Muscle of leg (tissue), 11 donors: ENCODE data around the gene NUMB. TPM values are rescaled to one million over a fixed set of nuclear protein-coding genes. Genes with fewer than 3 reads are reported as not detected.

Source experiments
- DNase-seq: peaks from one replicate; pipeline ENCODE4 v3.0.0; 2013
- H3K27ac ChIP-seq: one replicate; pipeline ENCODE4 v1.5.1; 2013; ENCODE audit warnings: mild to moderate bottlenecking, low read length, control low read depth
- H3K27me3 ChIP-seq: one replicate; pipeline ENCODE4 v1.6.1; 2013; ENCODE audit warnings: low read length; ENCODE audit not compliant: control insufficient read depth, insufficient read depth
- H3K36me3 ChIP-seq: one replicate; pipeline ENCODE4 v1.6.1; 2013; ENCODE audit warnings: low read length; ENCODE audit not compliant: control insufficient read depth, insufficient read depth
- H3K4me1 ChIP-seq: one replicate; pipeline ENCODE4 v1.6.1; 2013; ENCODE audit warnings: low read length; ENCODE audit not compliant: control insufficient read depth, insufficient read depth
- H3K4me3 ChIP-seq: one replicate; pipeline ENCODE4 v1.5.1; 2013; ENCODE audit warnings: low read length, control low read depth
- H3K9me3 ChIP-seq: replicated peaks from 2 replicates; pipeline ENCODE4 v1.6.1; 2013; ENCODE audit warnings: low read depth, low read length; ENCODE audit not compliant: control insufficient read depth
- WGBS: methylation state at CpG from one replicate; pipeline ENCODE4 v1.1.5; 2013; ENCODE audit warnings: missing lambda C conversion rate; ENCODE audit not compliant: insufficient coverage; 5-methylcytosine and 5-hydroxymethylcytosine counted together
- polyA plus RNA-seq, 8 donors: library from polyadenylated mRNA; unstranded; fragments of 120-200 nt; gene quantifications; one replicate each; pipeline versions ENCODE4 v1.2.1 to v1.2.3, GENCODE V29; 2013; ENCODE audit warnings: inconsistent platforms in 1 of 8, low replicate concordance in 1 of 8; ENCODE audit not compliant: insufficient read length in 8 of 8, insufficient read depth in 1 of 8
- total RNA-seq: library from RNA; stranded (reverse); fragments of 120-200 nt; gene quantifications from one replicate; pipeline ENCODE4 v1.2.4, GENCODE V29; 2013

The NUMB gene
- total and polyA plus RNA-seq, 9 donors = 15.1 to 38.7 (median 29.8) TPM

DNA sequence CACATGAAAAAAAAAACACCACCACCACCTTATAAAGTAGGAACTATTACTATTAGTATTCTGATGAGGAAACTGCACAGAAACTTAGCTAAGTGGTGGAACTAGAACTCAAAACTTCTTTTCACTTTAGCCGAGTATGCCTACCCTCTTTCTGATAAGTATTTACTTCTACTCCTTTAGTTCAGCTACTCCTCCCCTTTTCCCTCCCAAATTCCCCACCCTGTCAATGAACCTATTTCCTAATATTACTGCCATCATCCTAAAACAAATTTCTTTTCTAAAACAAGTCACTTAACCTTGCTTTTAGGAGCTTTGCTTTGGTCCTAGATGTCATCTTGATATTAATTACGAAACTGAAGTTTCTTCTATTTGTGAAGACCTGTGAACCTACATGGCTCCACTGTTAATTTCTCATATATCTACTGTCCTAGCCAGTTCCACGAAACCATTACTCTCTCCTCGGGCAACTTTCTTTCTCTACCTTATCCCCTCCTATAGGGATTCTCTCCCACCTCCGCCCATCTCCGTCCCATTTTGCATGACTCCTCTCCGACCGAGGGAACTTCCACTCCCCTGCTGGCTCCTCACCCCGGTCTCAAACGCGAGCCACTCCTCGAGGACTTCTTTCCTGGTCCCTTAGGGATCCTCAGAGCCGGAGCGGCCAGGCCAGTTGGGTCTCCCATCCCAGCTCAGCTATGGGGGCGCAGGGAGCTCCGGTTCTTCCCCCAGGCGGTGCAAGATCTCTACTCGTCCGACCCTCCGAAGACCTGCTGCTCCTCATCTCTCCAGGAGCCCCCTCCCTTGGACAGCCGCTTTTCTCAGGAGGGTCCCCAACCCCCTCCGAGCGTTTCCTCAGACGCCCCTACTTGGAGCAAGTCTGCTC, 1.1 kb downstream of the NUMB start:
- no peaks in the 10 kb centered on the region for H3K36me3 ChIP-seq
- no peaks in the 10 kb centered on the region for H3K9me3 ChIP-seq
- peak; percentile 40 for DNase-seq
- H3K27ac ChIP-seq = peak overlapping the region; percentile 82
- H3K4me3 ChIP-seq = peak overlapping the region; percentile 82
- H3K27me3 ChIP-seq = no peaks in the 10 kb centered on the region
- peaks cover 12% of the 10 kb centered on the region for H3K4me1 ChIP-seq
- WGBS = 3% methylated on average over 22 of the region's 24 CpGs

DNA sequence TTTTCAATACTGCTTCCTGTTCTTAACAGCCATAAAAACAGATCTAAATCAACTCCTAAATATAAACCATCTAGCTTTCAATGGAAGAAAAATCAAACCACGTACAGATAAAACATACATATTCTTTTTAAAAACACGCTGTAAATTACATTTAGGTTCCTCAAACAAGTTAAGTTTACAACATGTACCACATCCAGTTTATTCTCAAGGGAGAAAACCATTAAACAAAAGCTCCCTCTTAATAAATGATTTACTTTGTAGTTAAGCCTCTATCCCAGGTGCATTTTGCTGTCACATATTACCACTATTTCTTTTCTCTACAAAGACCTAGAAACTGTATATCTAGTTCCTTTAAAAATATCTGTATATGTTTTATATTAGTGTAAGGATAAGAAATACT, 3.1 kb downstream of the NUMB start:
- Histone ChIP-seq H3K4me1 (peaks cover 9% of the 10 kb centered on the region), H3K36me3 (no peaks in the 10 kb centered on the region), H3K4me3 (no peak overlapping the region), H3K27me3 (no peaks in the 10 kb centered on the region), H3K9me3 (no peaks in the 10 kb centered on the region), H3K27ac (no peak overlapping the region)
- no peak for DNase-seq
- no CpG with 5 or more reads among the region's 2 CpGs for WGBS

DNA sequence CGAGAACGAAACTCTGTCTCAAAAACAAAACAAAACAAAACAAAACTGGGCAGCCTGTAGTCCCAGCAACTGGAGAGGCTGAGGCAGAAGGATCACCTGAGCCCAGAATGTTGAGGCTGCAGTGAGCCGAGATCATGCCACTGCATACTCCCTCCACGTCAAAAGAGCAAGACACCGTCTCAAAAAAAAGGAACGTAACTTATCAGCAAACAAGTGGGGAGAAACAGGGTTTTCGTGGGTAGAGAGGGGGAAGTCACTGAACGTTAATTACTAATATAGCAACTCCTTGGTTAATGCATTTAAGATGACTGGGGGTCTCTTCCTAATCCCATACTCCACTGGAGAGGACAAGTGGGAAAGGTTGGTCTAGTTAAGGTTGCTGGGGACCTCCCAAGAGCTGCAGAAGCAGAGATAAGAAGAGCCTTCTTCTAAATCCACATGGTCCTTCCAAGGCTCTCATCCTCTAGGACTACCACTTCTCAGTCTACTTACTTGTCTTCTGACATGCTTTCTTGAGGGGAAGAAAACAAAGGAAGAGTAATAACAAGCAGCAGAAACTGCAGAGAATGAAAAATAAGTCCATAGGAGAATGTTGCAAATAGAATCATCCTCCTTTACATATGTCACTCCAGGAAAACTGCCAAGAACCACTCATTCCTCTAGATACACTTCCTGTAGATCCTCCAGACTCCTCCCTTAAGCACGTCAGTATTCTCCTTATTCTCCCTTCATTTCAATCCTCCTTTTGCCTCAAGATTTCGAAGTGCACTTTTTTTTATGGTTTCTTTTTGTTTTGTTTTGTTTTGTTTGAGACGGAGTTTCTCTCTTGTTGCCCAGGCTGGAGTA, 5.8 kb downstream of the NUMB start:
- WGBS = 77% methylated on average over 2 of the region's 11 CpGs
- H3K27me3 ChIP-seq = no peaks in the 10 kb centered on the region
- no peak overlapping the region for H3K4me3 ChIP-seq
- H3K36me3 ChIP-seq = no peaks in the 10 kb centered on the region
- peaks cover 7% of the 10 kb centered on the region for H3K4me1 ChIP-seq
- no peaks in the 10 kb centered on the region for H3K9me3 ChIP-seq
- DNase-seq = peak; percentile 91
- H3K27ac ChIP-seq = no peak overlapping the region

DNA sequence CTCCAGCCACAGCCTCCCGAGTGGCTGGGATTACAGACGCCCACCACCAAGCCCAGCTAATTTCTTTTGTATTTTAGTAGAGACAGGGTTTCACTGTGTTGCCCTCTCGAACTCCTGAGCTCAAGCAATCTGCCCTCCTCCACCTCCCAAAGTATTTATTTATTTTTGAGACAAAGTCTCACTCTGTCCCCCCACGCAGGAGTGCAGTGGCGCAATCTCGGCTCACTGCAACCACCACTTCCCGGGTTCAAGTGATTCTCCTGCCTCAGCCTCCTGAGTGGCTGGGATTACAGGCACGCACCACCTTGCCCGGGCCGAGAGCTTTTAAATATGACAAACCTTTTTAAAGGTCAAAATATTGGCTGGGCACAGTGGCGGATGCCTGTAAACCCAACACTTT, 14.6 kb downstream of the NUMB start:
- Histone ChIP-seq H3K36me3 (no peaks in the 10 kb centered on the region), H3K4me1 (no peaks in the 10 kb centered on the region), H3K27me3 (no peaks in the 10 kb centered on the region), H3K9me3 (no peaks in the 10 kb centered on the region), H3K4me3 (no peak overlapping the region), H3K27ac (no peak overlapping the region)
- 98% methylated on average over 8 of the region's 11 CpGs for WGBS
- DNase-seq = no peak

DNA sequence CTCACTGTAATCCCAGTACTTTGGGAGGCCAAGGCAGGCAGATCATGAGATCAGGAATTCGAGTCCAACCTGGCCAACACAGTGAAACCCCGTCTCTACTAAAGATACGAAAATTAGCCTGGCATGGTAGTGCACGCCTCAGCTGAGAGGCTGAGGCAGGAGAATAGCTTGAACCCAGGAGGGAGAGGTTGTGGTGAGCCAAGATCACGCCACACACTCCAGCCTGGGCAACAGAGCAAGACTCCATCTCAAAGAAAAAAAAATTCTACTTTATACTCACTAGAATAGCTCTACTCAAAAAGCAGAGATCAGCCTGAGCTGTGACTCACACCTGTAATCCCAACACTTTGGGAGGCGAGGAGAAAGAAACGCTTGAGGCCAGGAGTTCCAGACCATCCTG, 17.1 kb downstream of the NUMB start:
- no peaks in the 10 kb centered on the region for H3K36me3 ChIP-seq
- H3K4me3 ChIP-seq = no peak overlapping the region
- 100% methylated on average over 3 of the region's 7 CpGs for WGBS
- no peaks in the 10 kb centered on the region for H3K27me3 ChIP-seq
- H3K9me3 ChIP-seq = no peaks in the 10 kb centered on the region
- no peak overlapping the region for H3K27ac ChIP-seq
- DNase-seq = no peak
- no peaks in the 10 kb centered on the region for H3K4me1 ChIP-seq

DNA sequence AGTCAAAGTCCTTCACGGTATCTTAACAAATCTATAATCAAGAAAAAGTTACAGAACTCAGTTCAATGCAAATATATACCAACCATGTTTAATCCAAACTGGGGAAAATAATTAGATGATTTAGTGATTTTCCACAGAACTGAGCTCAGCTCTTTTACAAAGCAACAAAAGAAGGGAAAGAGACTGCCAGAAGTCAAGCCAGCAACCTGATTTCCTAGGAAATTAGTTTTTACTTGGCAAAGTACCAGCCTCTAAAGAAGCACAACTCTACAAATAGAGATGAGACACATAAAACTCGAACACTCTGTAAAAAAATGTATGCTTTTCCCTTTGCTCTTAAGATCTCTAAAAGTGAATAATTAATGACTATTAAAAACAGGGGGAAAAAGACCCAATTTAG, 19.4 kb downstream of the NUMB start:
- Histone ChIP-seq H3K4me3 (no peak overlapping the region), H3K27me3 (no peaks in the 10 kb centered on the region), H3K4me1 (no peaks in the 10 kb centered on the region), H3K36me3 (no peaks in the 10 kb centered on the region), H3K9me3 (no peaks in the 10 kb centered on the region), H3K27ac (no peak overlapping the region)
- no CpG with 5 or more reads among the region's 2 CpGs for WGBS
- DNase-seq = peak; percentile 70

DNA sequence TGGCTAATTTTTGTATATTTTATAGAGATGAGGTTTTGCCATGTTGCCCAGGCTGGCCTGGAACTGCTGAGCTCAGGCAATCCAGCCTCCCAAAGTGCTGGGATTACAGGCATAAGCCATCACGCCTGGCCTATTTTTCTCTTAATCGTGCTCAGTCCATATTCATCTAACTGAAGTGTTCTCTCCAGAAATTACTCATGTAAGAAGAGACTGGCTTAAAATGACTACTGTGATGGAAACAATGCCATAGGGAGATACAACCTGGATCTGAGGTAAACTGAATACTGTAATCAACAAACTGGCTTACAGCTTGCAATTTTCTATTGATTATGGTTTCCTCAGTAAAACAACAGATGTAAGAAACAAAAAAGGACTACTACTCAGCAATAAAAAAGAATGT, 21.1 kb downstream of the NUMB start:
- Histone ChIP-seq H3K36me3 (no peaks in the 10 kb centered on the region), H3K4me1 (no peaks in the 10 kb centered on the region), H3K4me3 (no peak overlapping the region), H3K27me3 (no peaks in the 10 kb centered on the region), H3K27ac (no peak overlapping the region), H3K9me3 (no peaks in the 10 kb centered on the region)
- no peak for DNase-seq
- 83% methylated on average over 1 of the region's 2 CpGs for WGBS

DNA sequence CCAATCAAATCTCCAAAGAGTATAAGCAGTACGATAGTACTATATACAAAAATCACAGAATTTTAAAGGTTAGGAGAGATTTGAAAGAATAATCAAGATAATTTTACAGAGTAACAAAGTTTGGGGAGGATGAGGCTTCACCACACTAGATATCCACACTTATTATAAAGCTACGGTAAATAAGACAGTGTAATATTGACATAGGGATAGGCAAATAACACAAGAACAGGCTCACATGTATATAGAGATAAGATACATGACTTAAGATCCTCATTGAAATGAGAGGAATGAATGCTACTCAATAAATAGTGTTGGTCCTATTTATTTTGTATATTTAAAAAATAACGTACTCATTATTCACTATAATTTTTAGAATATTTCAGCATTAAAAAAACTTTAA, 26.2 kb downstream of the NUMB start:
- Histone ChIP-seq H3K27me3 (no peaks in the 10 kb centered on the region), H3K4me1 (no peaks in the 10 kb centered on the region), H3K9me3 (no peaks in the 10 kb centered on the region), H3K27ac (no peak overlapping the region), H3K36me3 (no peaks in the 10 kb centered on the region), H3K4me3 (no peak overlapping the region)
- no CpG with 5 or more reads among the region's 3 CpGs for WGBS
- DNase-seq = no peak

DNA sequence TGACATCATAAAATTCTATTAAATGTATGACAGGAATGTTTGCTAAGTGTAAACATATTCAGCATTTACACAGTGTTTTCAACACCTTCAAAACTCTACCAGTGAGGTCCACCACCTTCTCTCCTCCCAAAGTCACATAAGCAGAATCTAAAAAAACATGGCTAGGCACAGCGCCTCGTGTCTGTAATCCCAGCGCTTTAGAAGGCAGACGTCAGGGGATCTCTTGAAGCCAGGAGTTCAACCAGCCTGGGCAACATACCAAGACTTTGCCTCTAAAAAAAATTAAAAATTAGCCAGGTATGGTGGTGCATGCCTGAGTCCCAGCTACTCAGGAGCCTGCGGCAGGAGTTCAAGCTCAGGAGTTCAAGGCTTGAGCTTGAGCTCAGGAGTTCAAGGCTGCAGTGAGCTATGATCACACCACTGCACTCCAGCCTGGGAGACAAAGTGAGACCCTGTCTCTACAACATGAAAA, 30.0 kb downstream of the NUMB start:
- Histone ChIP-seq H3K36me3 (no peaks in the 10 kb centered on the region), H3K4me3 (no peak overlapping the region), H3K4me1 (no peaks in the 10 kb centered on the region), H3K9me3 (no peaks in the 10 kb centered on the region), H3K27me3 (no peaks in the 10 kb centered on the region), H3K27ac (no peak overlapping the region)
- no peak for DNase-seq
- WGBS = 90% methylated on average over 2 of the region's 5 CpGs

DNA sequence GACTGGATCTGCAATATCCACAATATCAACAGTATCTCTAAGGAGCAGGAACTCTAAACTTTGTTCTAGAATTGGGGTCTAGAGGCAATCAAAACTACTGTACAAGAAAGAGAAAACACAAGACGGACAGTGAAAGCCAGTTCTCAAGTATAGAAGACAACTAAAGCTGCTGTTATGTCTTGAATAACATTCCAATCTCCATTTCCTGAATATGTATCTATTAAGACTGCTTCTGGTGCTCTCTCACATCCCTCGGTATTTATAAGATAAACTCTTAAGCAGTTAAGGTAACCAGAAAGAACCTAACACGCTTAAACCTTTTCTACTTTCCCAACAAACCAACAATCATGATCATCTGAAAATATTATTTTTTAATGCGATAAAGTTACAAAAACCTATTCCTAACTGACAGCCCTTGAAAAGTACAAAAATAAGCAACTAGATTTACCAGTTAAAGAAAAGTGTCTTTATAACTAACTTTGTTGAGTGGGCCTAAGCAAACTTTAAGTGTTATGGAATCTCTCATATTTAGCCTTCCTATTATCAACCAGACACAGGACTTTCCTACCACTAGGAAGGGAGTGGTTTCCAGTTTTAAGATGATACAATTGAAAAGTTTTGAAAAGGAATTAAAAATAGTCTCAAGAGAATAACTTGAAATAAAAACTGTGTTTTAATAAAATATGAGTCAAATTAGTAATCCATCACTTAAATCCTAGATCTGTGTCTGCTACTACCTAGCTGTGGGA, 30.7 kb downstream of the NUMB start:
- Histone ChIP-seq H3K4me3 (no peak overlapping the region), H3K27ac (peak overlapping the region; percentile 63), H3K9me3 (no peaks in the 10 kb centered on the region), H3K36me3 (no peaks in the 10 kb centered on the region), H3K4me1 (no peaks in the 10 kb centered on the region), H3K27me3 (no peaks in the 10 kb centered on the region)
- no peak for DNase-seq
- WGBS = no CpG with 5 or more reads among the region's 4 CpGs
